ENCODE data around the gene FOXC1.

Gene FOXC1

DNA sequence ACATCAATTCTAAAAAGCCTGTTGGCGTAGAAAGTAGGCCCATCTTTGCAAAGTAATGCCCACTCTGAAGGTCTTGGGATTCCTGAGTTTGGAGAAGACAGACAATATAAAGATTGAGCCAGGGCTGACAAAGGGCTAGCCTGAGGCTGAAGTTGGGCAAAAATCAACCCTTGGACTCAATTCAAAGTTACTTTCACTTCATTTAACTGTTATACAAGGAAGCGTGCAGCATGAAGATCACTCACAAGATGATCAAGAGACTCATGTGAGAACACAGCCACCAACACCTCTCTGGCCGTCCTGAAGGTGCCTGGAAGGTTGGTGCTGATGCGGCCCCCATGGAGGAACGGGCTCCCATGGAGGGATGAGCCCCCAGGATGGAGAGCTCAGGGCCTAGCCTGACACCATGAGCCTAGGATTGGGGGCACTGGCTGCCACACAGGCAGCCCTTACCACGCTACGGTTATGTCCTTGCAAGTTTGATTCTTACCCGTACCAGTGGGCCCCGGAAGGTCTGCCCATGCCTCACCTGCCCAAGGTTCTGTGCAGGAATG is 26.6 kb downstream of the FOXC1 start:
- DNase-seq = no peak
- TF ChIP-seq, protein P1, sequence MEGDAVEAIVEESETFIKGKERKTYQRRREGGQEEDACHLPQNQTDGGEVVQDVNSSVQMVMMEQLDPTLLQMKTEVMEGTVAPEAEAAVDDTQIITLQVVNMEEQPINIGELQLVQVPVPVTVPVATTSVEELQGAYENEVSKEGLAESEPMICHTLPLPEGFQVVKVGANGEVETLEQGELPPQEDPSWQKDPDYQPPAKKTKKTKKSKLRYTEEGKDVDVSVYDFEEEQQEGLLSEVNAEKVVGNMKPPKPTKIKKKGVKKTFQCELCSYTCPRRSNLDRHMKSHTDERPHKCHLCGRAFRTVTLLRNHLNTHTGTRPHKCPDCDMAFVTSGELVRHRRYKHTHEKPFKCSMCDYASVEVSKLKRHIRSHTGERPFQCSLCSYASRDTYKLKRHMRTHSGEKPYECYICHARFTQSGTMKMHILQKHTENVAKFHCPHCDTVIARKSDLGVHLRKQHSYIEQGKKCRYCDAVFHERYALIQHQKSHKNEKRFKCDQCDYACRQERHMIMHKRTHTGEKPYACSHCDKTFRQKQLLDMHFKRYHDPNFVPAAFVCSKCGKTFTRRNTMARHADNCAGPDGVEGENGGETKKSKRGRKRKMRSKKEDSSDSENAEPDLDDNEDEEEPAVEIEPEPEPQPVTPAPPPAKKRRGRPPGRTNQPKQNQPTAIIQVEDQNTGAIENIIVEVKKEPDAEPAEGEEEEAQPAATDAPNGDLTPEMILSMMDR (IDR thresholded peaks at IDR 0.05; ENCODE audit: low read depth, low read length) = no peak

DNA sequence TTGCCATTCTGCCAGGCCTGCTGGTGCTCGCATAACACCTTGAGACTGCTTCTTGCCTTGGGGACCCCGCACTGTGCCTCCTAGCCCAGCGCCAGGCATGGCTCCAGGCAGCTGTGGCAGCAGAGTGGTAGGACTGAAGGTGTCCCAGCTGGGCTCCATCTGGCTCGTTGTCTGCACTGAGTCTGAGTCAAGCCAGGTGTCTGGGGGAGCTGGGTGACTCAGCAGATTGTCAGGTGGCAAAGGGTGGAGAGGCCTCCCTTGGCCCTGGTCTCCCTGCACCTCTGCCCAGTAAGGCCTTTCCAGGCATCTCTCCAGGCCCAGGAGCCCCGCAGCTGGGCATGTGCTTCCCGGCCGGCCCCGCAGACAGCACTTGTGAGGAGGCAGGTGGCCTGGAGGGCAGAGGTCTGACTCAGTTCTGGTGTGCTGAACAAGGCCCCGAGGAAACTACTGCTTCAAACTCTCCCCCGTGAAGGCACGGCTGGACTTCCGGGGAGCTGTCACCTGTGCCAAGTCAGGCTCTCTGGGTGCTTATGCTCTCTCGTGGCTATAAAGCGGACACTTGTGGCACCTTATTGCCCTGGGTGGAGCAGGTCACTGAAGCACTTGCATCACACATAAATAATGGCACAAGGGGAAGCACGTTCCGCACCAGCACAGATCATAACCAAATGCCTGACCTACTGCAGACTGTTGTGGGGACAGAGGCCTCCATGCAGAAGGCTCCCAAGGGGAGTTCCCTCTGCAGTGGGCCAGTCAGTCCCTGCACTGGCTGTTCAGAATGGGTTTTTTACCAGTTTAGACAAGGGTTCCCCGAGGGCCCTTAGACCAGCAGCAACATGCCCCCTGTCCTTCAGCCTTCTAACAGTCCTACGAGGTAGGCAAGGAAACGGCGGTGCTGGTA is 27.5 kb downstream of the FOXC1 start:
- H3K9me3 ChIP-seq = no peaks in the 10 kb centered on the region
- TF ChIP-seq, protein P1 (IDR thresholded peaks at IDR 0.05; ENCODE audit: low read depth, low read length) = no peak
- DNase-seq = no peak
- no peaks in the 10 kb centered on the region for H3K36me3 ChIP-seq
- H3K4me3 ChIP-seq (ENCODE audit: low read depth, low read length) = no peak overlapping the region
- peaks cover 5% of the 10 kb centered on the region for H3K4me1 ChIP-seq
- H3K27me3 ChIP-seq = no peaks in the 10 kb centered on the region

More for the DNA sequence above, 26.6 kb downstream of the FOXC1 start:
- Histone ChIP-seq H3K9me3 (no peaks in the 10 kb centered on the region), H3K27me3 (no peaks in the 10 kb centered on the region), H3K4me1 (peaks cover 5% of the 10 kb centered on the region), H3K4me3 (ENCODE audit: low read depth, low read length) (no peak overlapping the region), H3K36me3 (no peaks in the 10 kb centered on the region)

DNA sequence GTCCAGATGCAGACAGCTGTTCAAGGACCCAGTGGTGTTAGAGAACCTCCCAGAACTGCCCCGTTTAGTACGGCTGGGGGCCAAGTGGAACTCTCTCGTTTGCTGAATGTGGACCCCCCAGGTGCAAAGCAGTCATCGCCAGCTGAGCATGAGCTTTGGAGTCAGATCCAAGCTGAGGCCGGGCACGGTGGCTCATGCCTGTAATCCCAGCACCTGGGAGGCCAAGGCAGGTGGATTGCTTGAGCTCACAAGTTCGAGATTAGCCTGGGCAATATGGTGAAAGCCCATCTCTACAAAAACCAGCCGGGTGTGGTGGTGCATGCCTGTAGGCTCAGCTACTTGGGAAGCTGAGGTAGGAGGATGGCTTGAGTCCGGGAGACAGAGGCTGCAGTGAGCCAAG is 29.7 kb downstream of the FOXC1 start:
- DNase-seq = no peak
- Histone ChIP-seq H3K9me3 (no peaks in the 10 kb centered on the region), H3K4me3 (ENCODE audit: low read depth, low read length) (no peak overlapping the region), H3K27me3 (no peaks in the 10 kb centered on the region), H3K36me3 (no peaks in the 10 kb centered on the region), H3K4me1 (peaks cover 5% of the 10 kb centered on the region)
- TF ChIP-seq, protein P1 (IDR thresholded peaks at IDR 0.05; ENCODE audit: low read depth, low read length) = no peak

DNA sequence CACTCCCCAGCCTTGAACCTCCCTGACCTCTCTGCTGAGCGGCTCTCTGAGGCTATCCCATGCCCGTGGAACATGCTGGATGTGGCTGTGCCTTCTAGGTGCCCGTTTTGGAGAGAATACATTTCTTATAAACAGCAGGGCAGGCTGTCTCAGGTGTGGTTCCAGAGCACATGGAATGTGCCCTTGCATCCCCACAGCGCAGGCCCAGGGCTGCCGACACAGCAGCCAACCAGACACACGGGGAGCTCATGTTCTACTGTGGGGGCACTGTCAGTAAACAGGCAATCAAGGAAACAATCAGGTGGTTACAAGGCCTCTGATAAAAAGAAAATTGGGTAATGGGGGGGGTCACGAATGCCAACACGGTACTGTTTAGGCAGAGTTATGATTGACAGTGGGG is 30.8 kb downstream of the FOXC1 start:
- Histone ChIP-seq H3K27me3 (no peaks in the 10 kb centered on the region), H3K4me1 (peaks cover 5% of the 10 kb centered on the region), H3K36me3 (no peaks in the 10 kb centered on the region), H3K4me3 (ENCODE audit: low read depth, low read length) (no peak overlapping the region), H3K9me3 (no peaks in the 10 kb centered on the region)
- TF ChIP-seq, protein P1 (IDR thresholded peaks at IDR 0.05; ENCODE audit: low read depth, low read length) = no peak
- DNase-seq = no peak

GRCh38 chr6:1641343-1641885 is 31.7 kb downstream of the FOXC1 start:
- no peak for DNase-seq
- Histone ChIP-seq H3K4me3 (ENCODE audit: low read depth, low read length) (no peak overlapping the region), H3K9me3 (no peaks in the 10 kb centered on the region), H3K4me1 (peaks cover 5% of the 10 kb centered on the region), H3K27me3 (no peaks in the 10 kb centered on the region), H3K36me3 (no peaks in the 10 kb centered on the region)
- TF ChIP-seq, protein P1 (IDR thresholded peaks at IDR 0.05; ENCODE audit: low read depth, low read length) = no peak

DNA sequence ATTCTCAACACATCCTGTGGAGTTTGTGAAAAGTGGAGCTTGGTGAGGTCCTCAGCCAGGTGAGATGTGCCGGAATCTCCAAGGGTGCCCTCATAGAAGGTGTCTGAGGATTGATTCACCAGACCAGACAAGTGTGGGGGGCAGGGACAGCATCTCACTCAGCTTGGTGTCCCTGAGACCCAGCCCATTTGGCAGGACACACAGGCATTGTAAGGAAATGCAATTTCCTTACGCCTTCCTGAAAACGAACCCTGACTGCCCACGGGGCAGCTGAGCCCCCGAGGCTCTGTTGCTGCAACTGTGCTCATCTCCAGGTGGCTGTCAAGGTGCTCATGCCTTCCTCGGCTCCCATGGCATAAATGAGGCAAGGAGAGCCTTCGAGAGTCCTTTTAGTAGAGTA is 33.4 kb downstream of the FOXC1 start:
- DNase-seq = no peak
- H3K4me1 ChIP-seq = peaks cover 5% of the 10 kb centered on the region
- H3K36me3 ChIP-seq = no peaks in the 10 kb centered on the region
- H3K27me3 ChIP-seq = no peaks in the 10 kb centered on the region
- TF ChIP-seq, protein P1 (IDR thresholded peaks at IDR 0.05; ENCODE audit: low read depth, low read length) = no peak
- H3K4me3 ChIP-seq (ENCODE audit: low read depth, low read length) = no peak overlapping the region
- no peaks in the 10 kb centered on the region for H3K9me3 ChIP-seq
